K562 (cell line): ENCODE measurements around the gene NDUFAF5. TPM values are rescaled to one million over a fixed set of nuclear protein-coding genes. Genes with fewer than 3 reads are reported as not detected.

Experiments
- ATAC-seq: fragments of 200-7000 bp; cut with Tn5 transposase; 3 replicates; pipeline ENCODE4 v1.9.1; 2020; ENCODE audit warnings: moderate library complexity
- BruUV-seq: library from RNA; stranded (reverse); fragments of 400-500 nt; replicated peaks from 2 replicates; lab custom pipeline; 2021; lab: Mats Ljungman, UMichigan
- CTCF ChIA-PET: fragments of 300-600 bp; formaldehyde crosslinking; extraction: SDS; loops from one replicate; lab custom pipeline; 2021; ENCODE audit warnings: low intra/inter-chr PET ratio; lab: Yijun Ruan, JAX
- POLR2A ChIA-PET: fragments of 300-600, 350-650 bp; sonication (Branson Sonifier 250); formaldehyde crosslinking; extraction: SDS; loops from one replicate; lab custom pipeline; 2021; ENCODE audit warnings: antibody characterized with exemption, inconsistent platforms; lab: Yijun Ruan, JAX
- DNase-seq, 4 experiments: peaks; one replicate each; pipeline versions ENCODE4 v3.0.0 to v3.0.0-alpha.2; 2011 to 2018; ENCODE audit warnings: low spot score in 3 of 4, mixed read lengths in 3 of 4; ENCODE audit errors: extremely low read depth in 1 of 4
- FAIRE-seq: peaks from 2 replicates; lab custom pipeline; 2011; peaks lifted over from hg19 to GRCh38; lab: Jason Lieb, UNC
- H2AFZ ChIP-seq: 2 replicates; pipeline ENCODE4 v1.6.0; 2011; ENCODE audit warnings: low read depth, low read length, control low read depth, inconsistent platforms
- H3K27ac ChIP-seq: fragments of 200-600 bp; 3 replicates; pipeline ENCODE4 v1.8.0; 2011; ENCODE audit warnings: low read depth, mild to moderate bottlenecking, control low read depth, inconsistent platforms, low read length, moderate library complexity, mixed read lengths; ENCODE audit errors: extremely low read depth
- H3K27me3 ChIP-seq, 2 experiments: fragments of 300-600 bp in 1 of 2; 2 replicates in 1 of 2; 3 replicates in 1 of 2; pipeline versions ENCODE4 v1.6.0 to v1.8.0; 2011; ENCODE audit warnings: inconsistent platforms in 2 of 2, low read length in 2 of 2, mild to moderate bottlenecking in 1 of 2, mixed read lengths in 1 of 2, moderate library complexity in 1 of 2; ENCODE audit not compliant: control insufficient read depth in 2 of 2, insufficient read depth in 2 of 2
- H3K36me3 ChIP-seq: fragments of 300-600 bp; 3 replicates; pipeline ENCODE4 v1.8.0; 2011; ENCODE audit warnings: mild to moderate bottlenecking, low read length, inconsistent platforms; ENCODE audit not compliant: control insufficient read depth, insufficient read depth
- H3K4me1 ChIP-seq, 2 experiments: fragments of 200-600 bp in 1 of 2; replicated peaks in 1 of 2; 2 replicates in 1 of 2; 3 replicates in 1 of 2; pipeline versions ENCODE4 v1.5.1 to v1.8.0; 2011; ENCODE audit warnings: inconsistent platforms in 2 of 2, low read length in 2 of 2, mild to moderate bottlenecking in 1 of 2, mixed read lengths in 1 of 2, moderate library complexity in 1 of 2; ENCODE audit not compliant: control insufficient read depth in 2 of 2, insufficient read depth in 2 of 2
- H3K4me2 ChIP-seq: 2 replicates; pipeline ENCODE4 v1.6.1; 2011; ENCODE audit warnings: low read length, control low read depth, inconsistent platforms, mixed read lengths; ENCODE audit not compliant: insufficient read depth
- H3K4me3 ChIP-seq: fragments of 200-600 bp; sonication (generic), shearing (Covaris generic); 2 replicates; pipeline ENCODE4 v1.5.1; 2016; ENCODE audit warnings: control low read depth, inconsistent platforms
- H3K79me2 ChIP-seq: fragments of 200-600 bp; 3 replicates; pipeline ENCODE4 v1.8.0; 2011; ENCODE audit warnings: low read length, inconsistent platforms; ENCODE audit not compliant: control insufficient read depth, insufficient read depth
- H3K9ac ChIP-seq, 2 experiments: 2 replicates each; pipeline versions ENCODE4 v1.6.0 to v1.6.1; 2011; ENCODE audit warnings: low read depth in 2 of 2, low read length in 2 of 2, control low read depth in 1 of 2, inconsistent platforms in 1 of 2, mild to moderate bottlenecking in 1 of 2, mixed read lengths in 1 of 2; ENCODE audit not compliant: insufficient read depth in 1 of 2
- H3K9me1 ChIP-seq: one replicate; pipeline ENCODE4 v1.6.0; 2011; ENCODE audit warnings: inconsistent platforms, mild to moderate bottlenecking, low read length, moderate library complexity; ENCODE audit not compliant: control insufficient read depth, insufficient read depth
- H3K9me3 ChIP-seq: replicated peaks from 2 replicates; pipeline ENCODE4 v1.5.1; 2011; ENCODE audit warnings: low read depth, low read length, inconsistent platforms; ENCODE audit not compliant: control insufficient read depth, insufficient read depth
- H4K20me1 ChIP-seq: replicated peaks from 2 replicates; pipeline ENCODE4 v1.6.1; 2011; ENCODE audit warnings: low read length, inconsistent platforms, mixed read lengths; ENCODE audit not compliant: control insufficient read depth, insufficient read depth
- ATF4 ChIP-seq: fragments of 450-650 bp; formaldehyde crosslinking; IDR thresholded peaks from 2 replicates; pipeline ENCODE4 v1.4.0; 2022; ENCODE audit warnings: mild to moderate bottlenecking, moderate library complexity
- CHD4 ChIP-seq: fragments of 200-600 bp; sonication (generic); IDR thresholded peaks from 3 replicates; pipeline ENCODE4 v1.6.1; 2012; ENCODE audit warnings: low read depth, mild to moderate bottlenecking, mixed read lengths, low read length, inconsistent platforms; ENCODE audit not compliant: insufficient read depth, insufficient replicate concordance, poor library complexity, severe bottlenecking
- CTCF ChIP-seq, 3 experiments: IDR thresholded peaks in 2 of 3; conservative IDR thresholded peaks in 1 of 3; 2 replicates each; pipeline ENCODE4 v1.5.1; 2011 to 2012; ENCODE audit warnings: low read length in 3 of 3, mild to moderate bottlenecking in 3 of 3, control low read depth in 2 of 3, improper control_type of control experiment in 1 of 3, inconsistent platforms in 1 of 3, low read depth in 1 of 3, mixed read lengths in 1 of 3, moderate library complexity in 1 of 3; ENCODE audit not compliant: insufficient read depth in 2 of 3
- ERF ChIP-seq: fragments of 450-650 bp; formaldehyde crosslinking; IDR thresholded peaks from 2 replicates; pipeline ENCODE4 v1.4.0; 2020; ENCODE audit warnings: mild to moderate bottlenecking, mixed read lengths
- RAD21 ChIP-seq, 2 experiments: fragments of 250-450 bp in 1 of 2; fragments of 450-650 bp in 1 of 2; sonication (Bioruptor Pico) in 1 of 2; formaldehyde crosslinking in 1 of 2; IDR thresholded peaks in 1 of 2; conservative IDR thresholded peaks in 1 of 2; 2 replicates each; pipeline versions ENCODE4 v1.4.0 to v1.8.0; 2020 to 2022; ENCODE audit warnings: mild to moderate bottlenecking in 2 of 2, moderate library complexity in 1 of 2
- ZNF592 ChIP-seq: fragments of 450-650 bp; IDR thresholded peaks from 2 replicates; pipeline ENCODE4 v1.6.1; 2017; ENCODE audit warnings: antibody characterized with exemption, mild to moderate bottlenecking
- WGBS: fragments of 100-300 bp; shearing (Covaris generic); methylation state at CpG from one replicate; pipeline ENCODE4 v1.1.6; 2016; ENCODE audit warnings: low coverage, mixed read lengths; ENCODE audit not compliant: insufficient coverage; ENCODE audit errors: missing lambda C conversion rate; 5-methylcytosine and 5-hydroxymethylcytosine counted together
- in situ Hi-C: fragments of 300-500 bp; cut with MboI; formaldehyde crosslinking; loops from 4 replicates; pipeline ENCODE4 v1.15.0; 2018; ENCODE audit warnings: inconsistent platforms, mixed read lengths
- intact Hi-C: fragments of 100-400 bp; cut with micrococcal nuclease; formaldehyde crosslinking; loops from 2 replicates; pipeline ENCODE4 v1.14.2; 2022
- polyA plus RNA-seq, 8 experiments: library from polyadenylated mRNA; depleted of rRNA in 4 of 8; stranded (reverse) in 5 of 8; unstranded in 3 of 8; fragments of >200 nt; fragmentation: Nextera tagmentation in 2 of 8; fragmentation: Illumina TruSeq in 1 of 8; extraction: Ambion mirVana in 2 of 8; extraction: Trizol in 1 of 8; gene quantifications; 2 replicates each; pipeline versions ENCODE4 v1.2.1 to v1.2.3, GENCODE V29; 2011 to 2014; ENCODE audit warnings: inconsistent platforms in 1 of 8, missing spikeins in 1 of 8
- total RNA-seq, 7 experiments: library from RNA; depleted of rRNA in 6 of 7; stranded (reverse); fragments of >200 nt in 6 of 7; fragmentation: Illumina TruSeq in 2 of 7; extraction: Trizol in 2 of 7; gene quantifications; 2 replicates each; pipeline versions ENCODE4 v1.2.1 to v1.2.3, GENCODE V29; 2011 to 2021; ENCODE audit warnings: low replicate concordance in 1 of 7

NDUFAF5 gene
- total and polyA plus RNA-seq, 9 of the 15 experiments (the other 6 are each of a cell fraction or from before 2014, with no cell fraction given) = 17.2 to 33.1 (median 27.3) TPM

- no peaks in the 10 kb centered on the region for H3K27me3 ChIP-seq
- H3K4me3 ChIP-seq = no peak overlapping the region
- no peak for TF ChIP-seq CHD4
- WGBS = 74% methylated on average over 4 of the region's 5 CpGs
- H3K36me3 ChIP-seq = peaks cover 90% of the 10 kb centered on the region
- ChIA-PET CTCF (no interaction called here), POLR2A (no interaction called here)
- no peak overlapping the region for H3K9ac ChIP-seq
- BruUV-seq = no TSS peak
- no peak overlapping the region for H2AFZ ChIP-seq
- ATAC-seq (no peak), DNase-seq (no peak), FAIRE-seq (no peak)
- no peak overlapping the region for H3K4me2 ChIP-seq
- intact Hi-C loops = no loop called here
- H3K4me1 ChIP-seq = no peaks in the 10 kb centered on the region
- in situ Hi-C loops = no loop called here
- no peaks in the 10 kb centered on the region for H3K9me3 ChIP-seq
- H3K9me1 ChIP-seq = no peaks in the 10 kb centered on the region
- no peaks in the 10 kb centered on the region for H3K79me2 ChIP-seq
- no peak overlapping the region for H3K27ac ChIP-seq
- H4K20me1 ChIP-seq = no peaks in the 10 kb centered on the region
Observed at GRCh38 chr20:13770141-13770540, 14.7 kb upstream of the NDUFAF5 start.

- DNase-seq (peak in 2 of 4 experiments; percentile 7 to 8), ATAC-seq (no peak), FAIRE-seq (no peak)
- BruUV-seq = no TSS peak
- in situ Hi-C loops = no loop called here
- intact Hi-C loops = no loop called here
- no peaks in the 10 kb centered on the region for H3K4me1 ChIP-seq
- no peaks in the 10 kb centered on the region for H3K9me3 ChIP-seq
- no peak overlapping the region for H3K27ac ChIP-seq
- WGBS = 61% methylated on average over 4 of the region's 4 CpGs
- POLR2A ChIA-PET = no interaction called here
- H3K4me2 ChIP-seq = no peak overlapping the region
- no peaks in the 10 kb centered on the region for H4K20me1 ChIP-seq
- H3K27me3 ChIP-seq = no peaks in the 10 kb centered on the region
- H3K9me1 ChIP-seq = no peaks in the 10 kb centered on the region
- CTCF ChIA-PET = interaction anchor here (0.7 kb wide), 2 partner anchors 13 to 709 kb away, joined by 3 to 4 read pairs; partner anchors contain the start of genes ESF1 and NDUFAF5
- H3K36me3 ChIP-seq = peaks cover 90% of the 10 kb centered on the region
- no peak overlapping the region for H3K4me3 ChIP-seq
- H3K9ac ChIP-seq = no peak overlapping the region
- H2AFZ ChIP-seq = no peak overlapping the region
- peaks cover 5% of the 10 kb centered on the region; the same call in 1 of the 3 replicates for H3K79me2 ChIP-seq
- TF ChIP-seq ERF (CRISPR knock-in tag) (no peak), CTCF (IDR thresholded peaks at IDR 0.05 in 2 of 3, conservative IDR thresholded peaks at IDR 0.05 in 1 of 3; ENCODE audit: insufficient read depth in 2 of 3, low read depth in 1 of 3, low read length in 3 of 3) (peak in 1 of 3 experiments; percentile 46; a peak in 2 of 6 replicates), RAD21 (CRISPR knock-in tag; conservative IDR thresholded peaks at IDR 0.05 in 1 of 2, IDR thresholded peaks at IDR 0.05 in 1 of 2) (0 out of 4 replicates have a peak, but pooled peaks of 1 of the 2 experiments have one; percentile 5), ZNF592 (no peak), ATF4 (CRISPR knock-in tag) (no peak)
Observed at GRCh38 chr20:13771853-13772453, 12.9 kb upstream of the NDUFAF5 start.
